Bronchial epithelial cell (primary cell): ENCODE measurements around the gene TMEM132C. TPM values are rescaled to one million over a fixed set of nuclear protein-coding genes. Genes with fewer than 3 reads are reported as not detected.

ENCODE experiments used
- DNase-seq: peaks from one replicate; pipeline ENCODE4 v3.0.0-alpha.2; 2010; ENCODE audit warnings: low read depth
- FAIRE-seq: peaks from 2 replicates; lab custom pipeline; 2011; peaks lifted over from hg19 to GRCh38; lab: Jason Lieb, UNC
- H3K27me3 ChIP-seq: 2 replicates; pipeline ENCODE4 v1.5.1; 2011; ENCODE audit warnings: low read length; ENCODE audit not compliant: control insufficient read depth, insufficient read depth
- H3K36me3 ChIP-seq: 2 replicates; pipeline ENCODE4 v1.5.1; 2011; ENCODE audit warnings: low read length; ENCODE audit not compliant: control insufficient read depth, insufficient read depth
- H3K4me3 ChIP-seq: 2 replicates; pipeline ENCODE4 v1.5.1; 2011; ENCODE audit warnings: mild to moderate bottlenecking, low read depth, low read length, control low read depth
- CTCF ChIP-seq: IDR thresholded peaks from 2 replicates; pipeline ENCODE4 v1.5.1; 2011; ENCODE audit warnings: mild to moderate bottlenecking, moderate library complexity, low read length, control low read depth, inconsistent platforms; ENCODE audit not compliant: insufficient read depth, severe bottlenecking
- total RNA-seq: library from RNA; depleted of rRNA; stranded (reverse); fragments of >200 nt; gene quantifications from 2 replicates; pipeline ENCODE4 v1.2.1, GENCODE V29; 2014

TMEM132C gene
- total RNA-seq, 1 donor from 2014 or later, result not detected

DNA sequence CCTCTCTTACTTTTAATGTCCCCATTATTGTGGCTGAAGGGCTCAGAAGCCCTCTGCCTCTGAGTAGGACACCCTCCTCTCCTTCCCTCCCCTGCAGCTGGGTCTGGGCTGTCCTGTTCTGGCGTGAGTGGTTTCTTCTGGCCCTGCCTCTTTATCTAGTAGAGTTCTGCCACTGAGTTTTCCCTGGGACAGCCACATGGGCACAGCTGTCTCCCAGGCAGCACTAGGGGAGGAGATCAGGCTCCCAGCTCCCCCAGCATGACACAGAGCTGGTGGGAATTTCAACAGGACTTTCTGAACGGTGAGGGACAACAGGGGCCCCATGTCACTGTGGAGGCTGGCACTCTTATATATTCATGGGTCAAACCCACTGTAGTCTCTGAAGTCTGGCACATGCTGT, 21.4 kb downstream of the TMEM132C start:
- FAIRE-seq, result no peak
- Histone ChIP-seq H3K4me3 (no peak overlapping the region), H3K36me3 (no peaks in the 10 kb centered on the region), H3K27me3 (no peaks in the 10 kb centered on the region)
- DNase-seq, result no peak
- no peak for TF ChIP-seq CTCF

- no peaks in the 10 kb centered on the region for H3K27me3 ChIP-seq
- no peak for DNase-seq
- H3K4me3 ChIP-seq, result no peak overlapping the region
- FAIRE-seq, result peak; percentile 36
- no peak for TF ChIP-seq CTCF
- H3K36me3 ChIP-seq, result no peaks in the 10 kb centered on the region
These were observed 21.9 kb downstream of the TMEM132C start for GRCh38 chr12:128288896-128289295.

GRCh38 chr12:128290938-128291337, 24.0 kb downstream of the TMEM132C start:
- Histone ChIP-seq H3K27me3 (no peaks in the 10 kb centered on the region), H3K4me3 (no peak overlapping the region), H3K36me3 (no peaks in the 10 kb centered on the region)
- no peak for DNase-seq
- no peak for FAIRE-seq
- no peak for TF ChIP-seq CTCF

DNA sequence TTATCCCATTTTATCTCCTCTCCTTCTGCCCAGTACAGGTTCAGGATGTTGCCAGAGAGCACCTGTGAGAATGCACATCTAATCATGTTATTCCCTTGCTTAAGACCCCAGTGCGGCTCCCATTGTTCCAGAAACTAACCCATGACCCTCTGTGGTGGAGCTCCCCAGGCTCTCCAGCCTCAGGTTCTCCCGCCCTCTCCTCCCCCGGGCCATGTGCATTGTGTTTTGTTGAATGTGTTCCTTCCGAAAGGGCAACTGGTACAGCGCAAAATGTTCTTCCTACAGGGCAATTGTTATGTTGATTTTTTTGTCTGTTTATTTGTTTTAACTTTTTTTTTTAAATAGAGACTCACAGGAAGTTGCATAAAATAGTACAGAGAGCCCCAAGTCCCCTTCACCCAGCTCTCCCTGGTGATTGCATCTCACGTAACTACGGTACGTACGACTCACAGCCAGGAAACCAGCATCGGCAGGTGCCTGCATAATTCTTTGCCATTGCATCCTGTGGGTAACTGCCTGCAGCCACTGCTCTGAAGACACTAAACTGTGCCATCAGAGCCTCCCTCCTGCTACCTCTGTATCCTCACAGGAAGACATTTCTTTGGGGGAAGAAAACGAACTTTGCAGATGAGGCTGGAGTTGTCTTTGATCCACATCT, 31.2 kb downstream of the TMEM132C start:
- H3K4me3 ChIP-seq, result no peak overlapping the region
- FAIRE-seq (no peak), DNase-seq (no peak)
- TF ChIP-seq CTCF, result no peak
- H3K27me3 ChIP-seq, result no peaks in the 10 kb centered on the region
- no peaks in the 10 kb centered on the region for H3K36me3 ChIP-seq

DNA sequence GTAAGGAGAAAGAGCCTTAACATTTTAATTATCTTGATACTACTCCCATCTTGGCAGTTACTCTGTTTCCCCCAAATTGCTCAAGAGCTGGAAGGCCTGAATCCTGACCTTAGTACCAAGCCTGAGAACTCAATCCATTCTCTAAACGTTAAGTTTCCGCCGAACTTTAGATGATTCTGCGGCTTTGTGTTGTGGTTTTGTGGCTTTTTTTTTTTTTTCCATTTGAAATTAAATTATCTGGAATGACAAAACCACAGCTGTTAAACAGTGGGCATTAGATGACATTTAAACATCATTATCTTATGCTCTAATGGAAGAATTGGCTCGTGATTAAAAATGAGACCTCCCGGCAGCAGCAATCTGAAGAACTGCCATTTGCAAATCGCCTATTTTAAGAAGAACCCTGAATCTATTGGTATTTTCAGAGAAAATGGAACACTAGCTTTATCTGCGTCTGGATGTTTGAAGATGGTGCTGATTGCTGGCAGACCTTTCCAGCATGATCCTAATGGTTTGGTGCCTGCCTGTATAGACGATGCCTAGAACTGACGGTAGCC, 38.4 kb downstream of the TMEM132C start:
- DNase-seq (no peak), FAIRE-seq (no peak)
- Histone ChIP-seq H3K4me3 (no peak overlapping the region), H3K27me3 (no peaks in the 10 kb centered on the region), H3K36me3 (no peaks in the 10 kb centered on the region)
- no peak for TF ChIP-seq CTCF
